T-helper 1 cell treated with Interleukin-12 subunit alpha and Interleukin-12 subunit beta and Interleukin-4 antibody, amounts not matched to agents 30 μg/mL and 1 μg/mL, for 36 hours (primary cell): ENCODE results near the gene DEUP1.

ENCODE experiments used
- H3K27ac Mint-ChIP-seq: one replicate; pipeline ENCODE4 v1.8.0; 2021; ENCODE audit warnings: mild to moderate bottlenecking, mixed read lengths
- H3K27me3 Mint-ChIP-seq: one replicate; pipeline ENCODE4 v1.8.0; 2021; ENCODE audit warnings: low read depth, mixed read lengths
- H3K36me3 Mint-ChIP-seq: one replicate; pipeline ENCODE4 v1.8.0; 2021; ENCODE audit warnings: low read depth, mixed read lengths
- H3K4me1 Mint-ChIP-seq: one replicate; pipeline ENCODE4 v1.8.0; 2021; ENCODE audit warnings: low read depth, mixed read lengths
- H3K4me3 Mint-ChIP-seq: one replicate; pipeline ENCODE4 v1.8.0; 2021; ENCODE audit warnings: mild to moderate bottlenecking, moderate library complexity, mixed read lengths
- H3K9me3 Mint-ChIP-seq: one replicate; pipeline ENCODE4 v1.8.0; 2021; ENCODE audit warnings: mixed read lengths

Gene DEUP1

DNA sequence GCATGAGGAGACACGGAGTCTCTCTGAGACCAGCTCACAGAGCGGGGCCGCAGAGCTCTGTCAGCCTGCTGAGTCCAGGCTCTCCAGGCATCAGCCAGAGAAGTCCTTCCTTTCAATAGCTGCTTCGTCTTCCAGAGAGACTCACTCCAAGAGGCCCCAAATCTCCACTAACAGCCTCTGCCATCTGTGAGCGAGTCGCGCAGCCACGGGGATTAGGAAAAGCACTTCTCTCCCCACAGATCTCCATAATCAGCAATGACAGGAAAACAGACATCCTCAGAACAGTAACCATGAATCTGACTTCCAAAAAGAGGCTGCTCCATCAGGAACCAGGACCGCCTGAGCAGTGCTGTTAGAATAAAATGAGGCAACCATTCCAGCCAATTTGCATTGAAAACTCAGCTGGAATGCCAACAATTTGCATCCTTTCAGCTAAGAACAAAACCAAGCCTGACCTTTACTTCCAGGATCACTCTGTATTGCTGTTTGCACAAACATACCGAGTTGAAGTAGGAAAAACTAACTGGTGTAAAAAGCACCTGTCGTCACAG is 147.2 kb downstream of the DEUP1 start:
- Mint-ChIP-seq H3K27me3 (no peaks in the 10 kb centered on the region), H3K4me3 (no peak overlapping the region), H3K4me1 (no peaks in the 10 kb centered on the region), H3K36me3 (peaks cover 1% of the 10 kb centered on the region), H3K9me3 (no peaks in the 10 kb centered on the region), H3K27ac (no peak overlapping the region)

- Mint-ChIP-seq H3K9me3 (no peaks in the 10 kb centered on the region), H3K27me3 (no peaks in the 10 kb centered on the region), H3K36me3 (no peaks in the 10 kb centered on the region), H3K4me3 (no peak overlapping the region), H3K27ac (no peak overlapping the region), H3K4me1 (no peaks in the 10 kb centered on the region)
These were observed 148.3 kb downstream of the DEUP1 start for GRCh38 chr11:93478841-93479240.

GRCh38 chr11:93480256-93480655 is 149.7 kb downstream of the DEUP1 start:
- Mint-ChIP-seq H3K4me1 (no peaks in the 10 kb centered on the region), H3K27me3 (no peaks in the 10 kb centered on the region), H3K9me3 (no peaks in the 10 kb centered on the region), H3K4me3 (no peak overlapping the region), H3K36me3 (no peaks in the 10 kb centered on the region), H3K27ac (no peak overlapping the region)

DNA sequence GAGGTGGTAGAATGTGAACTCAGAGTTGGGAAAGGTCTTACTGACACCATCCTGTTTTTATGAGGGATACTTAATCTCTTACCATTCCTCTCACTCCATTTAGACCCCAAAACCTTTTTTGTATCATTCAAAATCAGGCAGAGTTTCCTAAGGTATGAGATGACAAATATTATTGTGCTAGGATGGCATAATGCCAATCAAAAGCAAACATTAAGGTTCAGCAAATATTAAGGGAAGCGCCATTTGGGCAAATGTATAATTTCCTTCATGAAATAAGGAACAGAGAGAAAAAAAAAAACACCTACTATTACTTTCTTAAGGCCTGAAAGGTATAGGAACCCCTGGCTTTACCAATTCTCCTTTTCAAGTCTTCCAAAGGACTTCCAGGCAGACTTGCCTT is 150.2 kb downstream of the DEUP1 start:
- Mint-ChIP-seq H3K27me3 (no peaks in the 10 kb centered on the region), H3K9me3 (no peaks in the 10 kb centered on the region), H3K27ac (no peak overlapping the region), H3K4me3 (no peak overlapping the region), H3K36me3 (no peaks in the 10 kb centered on the region), H3K4me1 (no peaks in the 10 kb centered on the region)

DNA sequence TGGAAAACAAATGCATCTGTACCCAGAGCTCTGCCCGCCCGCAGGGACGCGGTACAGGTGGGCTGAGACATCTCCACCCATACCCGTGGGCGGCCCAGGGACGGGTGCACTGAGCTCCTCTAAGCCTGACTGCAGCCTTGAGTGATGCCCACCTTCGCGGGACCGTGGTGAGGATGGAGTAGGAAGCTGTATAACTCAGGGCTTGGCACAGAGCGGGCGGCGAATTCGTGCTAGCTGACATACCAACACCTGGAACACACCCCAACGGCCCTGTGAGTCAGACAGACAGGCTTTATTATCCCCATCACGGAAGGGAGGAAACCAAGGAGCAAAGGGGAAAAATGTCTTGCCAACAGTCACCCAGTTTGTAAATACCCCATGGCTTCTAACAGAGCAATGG is 150.7 kb downstream of the DEUP1 start:
- no peaks in the 10 kb centered on the region for H3K36me3 Mint-ChIP-seq
- no peak overlapping the region for H3K4me3 Mint-ChIP-seq
- H3K4me1 Mint-ChIP-seq, result no peaks in the 10 kb centered on the region
- H3K9me3 Mint-ChIP-seq, result no peaks in the 10 kb centered on the region
- H3K27ac Mint-ChIP-seq, result no peak overlapping the region
- no peaks in the 10 kb centered on the region for H3K27me3 Mint-ChIP-seq

- no peaks in the 10 kb centered on the region for H3K4me1 Mint-ChIP-seq
- H3K9me3 Mint-ChIP-seq, result no peaks in the 10 kb centered on the region
- H3K36me3 Mint-ChIP-seq, result no peaks in the 10 kb centered on the region
- H3K4me3 Mint-ChIP-seq, result no peak overlapping the region
- H3K27ac Mint-ChIP-seq, result no peak overlapping the region
- no peaks in the 10 kb centered on the region for H3K27me3 Mint-ChIP-seq
These were observed 151.2 kb downstream of the DEUP1 start for GRCh38 chr11:93481696-93482095.

GRCh38 chr11:93482556-93482955 is 152.0 kb downstream of the DEUP1 start:
- Mint-ChIP-seq H3K27me3 (no peaks in the 10 kb centered on the region), H3K4me3 (no peak overlapping the region), H3K9me3 (no peaks in the 10 kb centered on the region), H3K4me1 (no peaks in the 10 kb centered on the region), H3K27ac (no peak overlapping the region), H3K36me3 (no peaks in the 10 kb centered on the region)

DNA sequence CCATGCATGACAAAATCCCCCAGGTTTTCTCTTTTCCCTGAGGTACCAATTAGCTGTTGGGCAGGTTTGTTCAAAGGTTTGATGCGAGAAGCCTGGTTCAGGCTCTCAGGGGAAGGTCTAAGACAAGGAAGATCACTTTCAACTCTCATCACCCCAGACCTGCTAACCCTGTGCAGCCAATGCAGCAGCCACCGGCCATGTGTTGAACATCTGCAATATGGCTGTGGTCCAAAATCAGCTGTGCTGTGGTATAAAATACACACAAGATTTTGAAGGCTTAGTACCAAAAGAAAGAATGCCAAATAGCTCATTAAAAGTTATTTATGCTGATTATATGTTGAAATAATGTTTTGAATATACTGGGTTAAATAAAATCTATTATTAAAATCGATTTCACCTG is 154.2 kb downstream of the DEUP1 start:
- H3K4me3 Mint-ChIP-seq, result no peak overlapping the region
- no peaks in the 10 kb centered on the region for H3K36me3 Mint-ChIP-seq
- H3K9me3 Mint-ChIP-seq, result no peaks in the 10 kb centered on the region
- no peaks in the 10 kb centered on the region for H3K27me3 Mint-ChIP-seq
- H3K27ac Mint-ChIP-seq, result no peak overlapping the region
- no peaks in the 10 kb centered on the region for H3K4me1 Mint-ChIP-seq

GRCh38 chr11:93485983-93486382 is 155.4 kb downstream of the DEUP1 start:
- Mint-ChIP-seq H3K27ac (no peak overlapping the region), H3K4me3 (no peak overlapping the region), H3K36me3 (no peaks in the 10 kb centered on the region), H3K9me3 (no peaks in the 10 kb centered on the region), H3K27me3 (no peaks in the 10 kb centered on the region), H3K4me1 (no peaks in the 10 kb centered on the region)

DNA sequence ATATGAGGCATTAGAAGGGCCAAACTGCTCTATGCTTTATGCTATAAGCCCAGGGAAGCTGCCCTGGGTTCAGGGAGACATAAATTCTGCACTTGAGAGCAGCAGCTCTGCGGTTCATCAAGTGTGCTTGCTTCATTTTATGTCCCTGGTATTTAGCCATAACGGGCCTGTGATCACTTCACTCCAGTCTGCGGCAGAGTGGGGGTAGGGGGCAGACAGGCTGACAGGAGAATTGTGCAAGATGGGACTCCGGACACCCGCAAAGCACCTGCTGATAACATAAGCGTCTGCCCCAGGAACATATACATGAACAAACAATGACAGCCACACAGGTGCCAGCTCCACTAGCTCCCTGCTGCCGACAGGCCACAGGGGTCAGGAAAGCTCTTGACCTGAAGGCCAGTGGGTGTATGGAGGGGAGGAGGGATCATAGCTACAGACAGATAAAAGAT is 156.5 kb downstream of the DEUP1 start:
- no peaks in the 10 kb centered on the region for H3K36me3 Mint-ChIP-seq
- H3K9me3 Mint-ChIP-seq, result no peaks in the 10 kb centered on the region
- H3K4me3 Mint-ChIP-seq, result no peak overlapping the region
- H3K27me3 Mint-ChIP-seq, result no peaks in the 10 kb centered on the region
- no peaks in the 10 kb centered on the region for H3K4me1 Mint-ChIP-seq
- H3K27ac Mint-ChIP-seq, result no peak overlapping the region
